B cell (primary cell): ENCODE results near the gene ERBB4. TPM values are rescaled to one million over a fixed set of nuclear protein-coding genes. Genes with fewer than 3 reads are reported as not detected.

Experiments used
- ATAC-seq: fragments of 200-7000 bp; cut with Tn5 transposase; one replicate; pipeline ENCODE4 v1.10.0; 2021; ENCODE audit warnings: low read depth, mild to moderate bottlenecking, moderate number of reproducible peaks, moderate library complexity
- CTCF ChIA-PET: fragments of 350-600 bp; sonication (Branson Sonifier 250); formaldehyde crosslinking; loops from one replicate; lab custom pipeline; 2021; ENCODE audit warnings: antibody characterized with exemption, inconsistent platforms; lab: Charles Lee
- POLR2A ChIA-PET: fragments of 350-600 bp; sonication (Branson Sonifier 250); formaldehyde crosslinking; loops from one replicate; lab custom pipeline; 2021; ENCODE audit warnings: antibody characterized with exemption; lab: Charles Lee
- DNase-seq: peaks from one replicate; pipeline ENCODE4 v3.0.0; 2013
- H2AFZ ChIP-seq: 2 replicates; pipeline ENCODE4 v1.6.1; 2012; ENCODE audit warnings: mild to moderate bottlenecking, low read depth, low read length; ENCODE audit not compliant: insufficient read depth, poor library complexity, severe bottlenecking
- H3K27ac ChIP-seq, 2 donors: 1 replicate in 1 of 2; 2 replicates in 1 of 2; pipeline ENCODE4 v1.5.1; 2012 to 2013; ENCODE audit warnings: low read length in 2 of 2, mild to moderate bottlenecking in 2 of 2, moderate library complexity in 1 of 2
- H3K27me3 ChIP-seq, 4 experiments: fragments of 200-600 bp in 1 of 4; sonication (generic) in 1 of 4; replicated peaks in 1 of 4; 1 replicate in 2 of 4; 2 replicates in 2 of 4; pipeline versions ENCODE4 v1.6.1 to v1.7.0; 2013 to 2016; ENCODE audit warnings: low read length in 3 of 4, mild to moderate bottlenecking in 2 of 4, mixed read lengths in 1 of 4, moderate library complexity in 1 of 4; ENCODE audit not compliant: insufficient read depth in 4 of 4, control insufficient read depth in 3 of 4; ENCODE audit errors: control extremely low read depth in 1 of 4
- H3K36me3 ChIP-seq, 2 experiments: replicated peaks in 1 of 2; 1 replicate in 1 of 2; 2 replicates in 1 of 2; pipeline versions ENCODE4 v1.6.1 to v1.7.1; 2013; ENCODE audit warnings: low read length in 1 of 2; ENCODE audit not compliant: insufficient read depth in 2 of 2, control insufficient read depth in 1 of 2; ENCODE audit errors: control extremely low read depth in 1 of 2, extremely low read depth in 1 of 2
- H3K4me1 ChIP-seq, 2 donors: fragments of 200-600 bp in 1 of 2; sonication (generic) in 1 of 2; 1 replicate in 1 of 2; 2 replicates in 1 of 2; pipeline versions ENCODE4 v1.5.1 to v1.6.1; 2013 to 2017; ENCODE audit warnings: low read length in 2 of 2; ENCODE audit not compliant: control insufficient read depth in 2 of 2, insufficient read depth in 2 of 2
- H3K4me2 ChIP-seq: replicated peaks from 2 replicates; pipeline ENCODE3; 2012; ENCODE audit warnings: mild to moderate bottlenecking, low read depth, low read length; ENCODE audit not compliant: poor library complexity, severe bottlenecking
- H3K4me3 ChIP-seq, 5 experiments: fragments of 200-600 bp in 1 of 5; sonication (generic) in 1 of 5; 1 replicate in 3 of 5; 2 replicates in 2 of 5; pipeline versions ENCODE4 v1.5.1 to v1.7.0; 2011 to 2016; ENCODE audit warnings: low read length in 4 of 5, mild to moderate bottlenecking in 4 of 5, low read depth in 2 of 5, control low read depth in 1 of 5, moderate library complexity in 1 of 5; ENCODE audit not compliant: insufficient read depth in 1 of 5; ENCODE audit errors: control extremely low read depth in 1 of 5, extremely low read depth in 1 of 5
- H3K79me2 ChIP-seq: fragments of 200-600 bp; sonication (generic); one replicate; pipeline ENCODE4 v1.6.0; 2016; ENCODE audit warnings: low read length; ENCODE audit not compliant: control insufficient read depth, insufficient read depth
- H3K9ac ChIP-seq: fragments of 200-600 bp; sonication (generic); 2 replicates; pipeline ENCODE4 v1.6.1; 2017; ENCODE audit warnings: mild to moderate bottlenecking, low read length, moderate library complexity
- H3K9me3 ChIP-seq, 3 donors: one replicate each; pipeline versions ENCODE4 v1.6.1 to v1.7.1; 2013; ENCODE audit warnings: low read length in 2 of 3; ENCODE audit not compliant: control insufficient read depth in 2 of 3, insufficient read depth in 1 of 3; ENCODE audit errors: control extremely low read depth in 1 of 3
- H4K20me1 ChIP-seq: 2 replicates; pipeline ENCODE4 v1.6.0; 2012; ENCODE audit warnings: mild to moderate bottlenecking, low read length; ENCODE audit not compliant: insufficient read depth, control insufficient read depth, poor library complexity, severe bottlenecking
- H3K27ac Mint-ChIP-seq: one replicate; pipeline ENCODE4 v1.8.0; 2021; ENCODE audit warnings: mixed read lengths
- H3K27me3 Mint-ChIP-seq: one replicate; pipeline ENCODE4 v1.8.0; 2021; ENCODE audit warnings: mixed read lengths
- H3K4me1 Mint-ChIP-seq: one replicate; pipeline ENCODE4 v1.8.0; 2021; ENCODE audit warnings: mixed read lengths
- H3K4me3 Mint-ChIP-seq: one replicate; pipeline ENCODE4 v1.8.0; 2021; ENCODE audit warnings: mixed read lengths
- H3K9me3 Mint-ChIP-seq: one replicate; pipeline ENCODE4 v1.8.0; 2022; ENCODE audit warnings: mixed read lengths; ENCODE audit not compliant: insufficient read depth
- EZH2 ChIP-seq: IDR thresholded peaks from 2 replicates; pipeline ENCODE4 v1.6.1; 2012; ENCODE audit warnings: borderline replicate concordance, low read depth, mild to moderate bottlenecking, moderate library complexity, low read length; ENCODE audit not compliant: insufficient read depth, poor library complexity, severe bottlenecking
- WGBS: methylation state at CpG from one replicate; pipeline ENCODE4 v1.1.5; 2013; ENCODE audit warnings: missing lambda C conversion rate; ENCODE audit not compliant: insufficient coverage; 5-methylcytosine and 5-hydroxymethylcytosine counted together
- intact Hi-C: fragments of 100-400 bp; cut with micrococcal nuclease; formaldehyde crosslinking; loops from one replicate; pipeline ENCODE4 v1.10.0; 2022
- polyA plus RNA-seq: library from polyadenylated mRNA; depleted of rRNA; stranded (reverse); fragments of >200 nt; gene quantifications from 2 replicates; pipeline ENCODE4 v1.2.3, GENCODE V29; 2012
- total RNA-seq, 2 donors: library from RNA; stranded (reverse); fragments of 120-200 nt in 1 of 2; gene quantifications; 1 replicate in 1 of 2; 2 replicates in 1 of 2; pipeline versions ENCODE4 v1.2.3 to v1.2.4, GENCODE V29; 2013 to 2022
- TF ChIP-seq, protein P1 (sequence below): fragments of 200-600 bp; IDR thresholded peaks from one replicate; pipeline ENCODE4 v1.8.0; 2022; ENCODE audit warnings: antibody characterized with exemption, mild to moderate bottlenecking

ERBB4 gene
- total and polyA plus RNA-seq, 2 donors (not counting 1 experiment from before 2014, with no cell fraction given) = not detected

DNA sequence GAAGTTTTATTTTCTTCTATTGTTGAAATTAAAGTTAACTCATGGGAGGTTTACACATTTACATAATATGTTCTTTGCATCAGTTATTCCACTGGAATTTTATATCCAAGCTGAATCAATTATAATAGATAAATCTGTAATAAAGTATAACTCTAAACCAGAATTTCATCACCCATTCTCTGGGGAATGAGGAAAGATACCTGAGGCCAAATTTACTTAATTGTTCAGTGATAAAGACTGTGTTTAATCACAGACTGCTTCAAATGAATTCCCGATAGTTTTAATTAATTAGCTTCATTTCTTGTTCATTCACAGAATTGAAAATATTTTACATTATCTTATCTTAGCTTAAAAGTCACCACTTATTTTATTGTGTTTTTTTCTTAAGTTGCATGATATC is 562.5 kb downstream of the ERBB4 start:
- Histone ChIP-seq H3K27ac (no peak overlapping the region), H3K79me2 (no peaks in the 10 kb centered on the region), H3K4me2 (no peak overlapping the region), H3K4me3 (no peak overlapping the region), H4K20me1 (no peaks in the 10 kb centered on the region), H3K9me3 (no peaks in the 10 kb centered on the region), H3K9ac (no peak overlapping the region), H3K36me3 (no peaks in the 10 kb centered on the region), H3K27me3 (no peaks in the 10 kb centered on the region), H2AFZ (no peak overlapping the region), H3K4me1 (no peaks in the 10 kb centered on the region)
- Mint-ChIP-seq H3K27me3 (no peaks in the 10 kb centered on the region), H3K27ac (no peak overlapping the region), H3K9me3 (no peaks in the 10 kb centered on the region), H3K4me1 (no peaks in the 10 kb centered on the region), H3K4me3 (no peak overlapping the region)
- intact Hi-C loops = no loop called here
- TF ChIP-seq, protein P1, sequence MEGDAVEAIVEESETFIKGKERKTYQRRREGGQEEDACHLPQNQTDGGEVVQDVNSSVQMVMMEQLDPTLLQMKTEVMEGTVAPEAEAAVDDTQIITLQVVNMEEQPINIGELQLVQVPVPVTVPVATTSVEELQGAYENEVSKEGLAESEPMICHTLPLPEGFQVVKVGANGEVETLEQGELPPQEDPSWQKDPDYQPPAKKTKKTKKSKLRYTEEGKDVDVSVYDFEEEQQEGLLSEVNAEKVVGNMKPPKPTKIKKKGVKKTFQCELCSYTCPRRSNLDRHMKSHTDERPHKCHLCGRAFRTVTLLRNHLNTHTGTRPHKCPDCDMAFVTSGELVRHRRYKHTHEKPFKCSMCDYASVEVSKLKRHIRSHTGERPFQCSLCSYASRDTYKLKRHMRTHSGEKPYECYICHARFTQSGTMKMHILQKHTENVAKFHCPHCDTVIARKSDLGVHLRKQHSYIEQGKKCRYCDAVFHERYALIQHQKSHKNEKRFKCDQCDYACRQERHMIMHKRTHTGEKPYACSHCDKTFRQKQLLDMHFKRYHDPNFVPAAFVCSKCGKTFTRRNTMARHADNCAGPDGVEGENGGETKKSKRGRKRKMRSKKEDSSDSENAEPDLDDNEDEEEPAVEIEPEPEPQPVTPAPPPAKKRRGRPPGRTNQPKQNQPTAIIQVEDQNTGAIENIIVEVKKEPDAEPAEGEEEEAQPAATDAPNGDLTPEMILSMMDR = no peak
- no peak for TF ChIP-seq EZH2
- WGBS = no CpG with 5 or more reads among the region's 1 CpG
- ATAC-seq (no peak), DNase-seq (no peak)
- ChIA-PET CTCF (no interaction called here), POLR2A (no interaction called here)

DNA sequence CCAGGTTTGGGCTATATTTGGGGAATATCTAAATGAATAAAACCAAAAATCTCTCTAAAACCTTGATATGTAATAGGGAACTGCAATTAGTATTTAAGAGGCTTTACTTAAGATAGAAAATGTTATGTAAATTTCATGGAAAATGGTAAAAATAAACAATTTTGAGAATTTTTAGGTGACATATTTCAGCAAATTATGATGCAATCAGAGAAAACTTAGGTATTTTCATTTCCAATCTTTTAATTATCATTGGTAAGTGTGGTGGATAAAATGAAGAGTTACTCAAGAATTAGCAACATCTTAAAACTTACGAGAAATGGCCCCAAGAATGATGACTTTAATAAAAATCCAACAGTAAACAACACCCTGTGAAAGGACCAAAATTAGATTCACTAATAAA is 571.4 kb downstream of the ERBB4 start:
- intact Hi-C loops = no loop called here

More for the DNA sequence above, 571.4 kb downstream of the ERBB4 start:
- Histone ChIP-seq H3K4me3 (no peak overlapping the region), H3K79me2 (no peaks in the 10 kb centered on the region), H4K20me1 (no peaks in the 10 kb centered on the region), H3K36me3 (no peaks in the 10 kb centered on the region), H2AFZ (no peak overlapping the region), H3K4me2 (no peak overlapping the region), H3K4me1 (no peaks in the 10 kb centered on the region), H3K9ac (no peak overlapping the region), H3K9me3 (no peaks in the 10 kb centered on the region), H3K27me3 (no peaks in the 10 kb centered on the region), H3K27ac (no peak overlapping the region)
- no peaks in the 10 kb centered on the region for H3K4me1 Mint-ChIP-seq
- H3K27ac Mint-ChIP-seq = no peak overlapping the region
- CTCF ChIA-PET = no interaction called here
- no peak for ATAC-seq
- H3K27me3 Mint-ChIP-seq = no peaks in the 10 kb centered on the region
- WGBS = no CpG with 5 or more reads among the region's 1 CpG
- TF ChIP-seq, protein P1 = no peak
- no peak for TF ChIP-seq EZH2
- no peak for DNase-seq
- POLR2A ChIA-PET = no interaction called here
- H3K9me3 Mint-ChIP-seq = no peaks in the 10 kb centered on the region
- no peak overlapping the region for H3K4me3 Mint-ChIP-seq
